Activated naive CD8-positive, alpha-beta T cell treated with anti-CD3 and anti-CD28 coated beads, Interleukin-2, amount 10 ng/mL, durations not matched to agents 7 days and 5 days (primary cell): ENCODE results near the gene NRTN. TPM values are rescaled to one million over a fixed set of nuclear protein-coding genes. Genes with fewer than 3 reads are reported as not detected.
A peak's percentile ranks its signal among the peaks of the same experiment; 100 is the strongest.

Experiments
- ATAC-seq: fragments of 150-1000 bp; cut with Tn5 transposase; one replicate; pipeline ENCODE4 v1.10.0; 2021; ENCODE audit warnings: low read depth, moderate library complexity
- POLR2A ChIA-PET: fragments of 350-600 bp; sonication (Branson Sonifier 250); formaldehyde crosslinking; loops from one replicate; lab custom pipeline; 2021; ENCODE audit warnings: antibody characterized with exemption; lab: Charles Lee
- DNase-seq: peaks from one replicate; pipeline ENCODE4 v3.0.0; 2021
- H3K27ac Mint-ChIP-seq: one replicate; pipeline ENCODE4 v1.8.0; 2022; ENCODE audit warnings: mild to moderate bottlenecking, mixed read lengths
- H3K27me3 Mint-ChIP-seq: one replicate; pipeline ENCODE4 v1.8.0; 2022; ENCODE audit warnings: mild to moderate bottlenecking, moderate library complexity, mixed read lengths
- H3K36me3 Mint-ChIP-seq: one replicate; pipeline ENCODE4 v1.8.0; 2021; ENCODE audit warnings: mild to moderate bottlenecking, mixed read lengths
- H3K4me1 Mint-ChIP-seq: one replicate; pipeline ENCODE4 v1.8.0; 2021; ENCODE audit warnings: mixed read lengths
- H3K4me3 Mint-ChIP-seq: one replicate; pipeline ENCODE4 v1.8.0; 2022; ENCODE audit warnings: mild to moderate bottlenecking, moderate library complexity, mixed read lengths
- H3K9me3 Mint-ChIP-seq: one replicate; pipeline ENCODE4 v1.8.0; 2021; ENCODE audit warnings: mixed read lengths
- total RNA-seq, 2 experiments: library from RNA; stranded (reverse); gene quantifications; one replicate each; pipeline ENCODE4 v1.2.3, GENCODE V29; 2021

Gene NRTN
- total RNA-seq, 2 experiments from 2014 or later: 0.36 to 0.45 TPM

DNA sequence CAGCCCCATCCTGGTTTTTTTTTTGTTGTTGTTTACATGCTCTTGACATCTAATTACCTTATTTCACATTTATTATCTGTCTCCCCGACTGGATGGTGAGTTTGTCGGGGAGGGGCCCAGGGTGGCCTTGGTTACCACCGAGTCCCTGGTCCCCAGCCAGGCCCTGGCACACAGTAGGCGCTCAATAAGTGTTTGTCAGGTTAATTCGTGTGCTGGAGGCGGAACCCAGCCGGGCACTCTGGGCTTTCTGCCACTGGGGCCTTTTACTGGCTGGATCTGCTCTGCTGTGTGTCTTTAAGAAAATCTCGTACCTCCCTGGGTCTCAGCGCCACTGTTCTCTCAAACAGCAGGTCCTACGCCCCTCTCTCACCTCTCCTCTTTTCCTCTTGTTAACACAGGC lies 4.6 kb downstream of the NRTN start:
- no peaks in the 10 kb centered on the region for H3K9me3 Mint-ChIP-seq
- H3K4me1 Mint-ChIP-seq: peaks cover 1% of the 10 kb centered on the region
- H3K27ac Mint-ChIP-seq: no peak overlapping the region
- no peaks in the 10 kb centered on the region for H3K36me3 Mint-ChIP-seq
- ATAC-seq (no peak), DNase-seq (no peak)
- POLR2A ChIA-PET: interaction anchor here (0.7 kb wide), 1 partner anchor 19 kb away, joined by 3 read pairs; no protein-coding TSS in a partner anchor
- no peak overlapping the region for H3K4me3 Mint-ChIP-seq
- H3K27me3 Mint-ChIP-seq: peaks cover 22% of the 10 kb centered on the region

DNA sequence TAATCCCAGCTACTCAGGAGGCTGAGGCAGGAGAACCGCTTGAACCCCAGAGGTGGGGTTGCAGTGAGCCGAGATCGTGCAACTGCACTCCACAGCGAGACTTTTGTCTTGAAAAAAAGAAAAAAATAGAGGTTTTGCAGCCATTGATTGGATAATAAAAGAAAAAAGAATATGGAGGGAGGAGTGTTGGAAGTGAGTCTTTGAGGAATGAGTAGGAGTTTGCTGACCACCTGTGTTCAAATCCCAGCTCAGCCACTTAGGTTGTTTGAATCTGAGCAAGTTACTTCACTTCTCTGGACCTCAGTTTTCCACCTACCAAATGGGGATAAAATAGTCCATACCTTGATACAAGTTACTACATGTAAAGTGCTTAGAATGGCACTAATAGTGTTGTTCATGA lies 6.2 kb downstream of the NRTN start:
- Mint-ChIP-seq H3K4me3 (no peak overlapping the region), H3K4me1 (no peaks in the 10 kb centered on the region), H3K27me3 (peaks cover 12% of the 10 kb centered on the region), H3K27ac (no peak overlapping the region), H3K36me3 (no peaks in the 10 kb centered on the region), H3K9me3 (no peaks in the 10 kb centered on the region)
- ATAC-seq: no peak
- POLR2A ChIA-PET: no interaction called here
- no peak for DNase-seq

DNA sequence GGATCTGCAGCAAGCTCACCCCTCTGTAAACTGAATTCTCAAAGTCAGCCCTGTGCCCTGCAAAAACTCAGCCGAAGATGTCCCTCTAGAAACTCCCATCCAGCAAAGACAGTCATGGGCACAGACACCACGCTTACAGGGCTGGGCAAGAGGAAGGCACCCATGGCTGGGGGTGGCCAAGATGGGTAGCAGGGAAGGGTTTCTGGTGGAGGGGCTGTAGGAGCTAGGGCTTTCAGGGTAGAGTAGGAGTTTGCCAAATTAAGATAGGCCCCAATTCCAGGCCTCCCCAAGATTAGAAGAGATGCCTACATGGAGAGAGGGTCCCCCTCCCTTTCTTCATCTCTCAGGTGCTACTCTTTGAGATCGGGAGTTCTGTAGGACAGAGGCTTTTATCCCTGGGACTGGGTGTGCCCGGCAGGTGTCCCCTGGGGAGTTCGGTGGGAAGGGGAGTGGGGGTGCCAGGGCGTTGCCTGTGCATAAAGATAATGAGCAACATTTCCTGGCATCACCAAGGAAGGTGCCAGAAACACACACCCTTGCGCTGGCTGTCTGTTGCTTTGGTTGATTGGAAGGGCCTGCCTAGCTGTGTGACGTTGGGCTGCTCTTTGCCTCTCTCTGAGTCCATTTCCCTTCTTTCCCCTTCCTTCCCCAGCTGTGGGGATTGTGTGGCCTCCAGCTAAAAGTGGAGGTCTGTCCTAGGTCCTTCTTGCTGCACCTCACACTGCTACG lies 9.4 kb downstream of the NRTN start:
- Mint-ChIP-seq H3K27ac (no peak overlapping the region), H3K36me3 (no peaks in the 10 kb centered on the region), H3K4me3 (no peak overlapping the region), H3K9me3 (no peaks in the 10 kb centered on the region), H3K27me3 (peaks cover 2% of the 10 kb centered on the region), H3K4me1 (peaks cover 2% of the 10 kb centered on the region)
- DNase-seq: no peak
- POLR2A ChIA-PET: interaction anchor here (0.6 kb wide), 1 partner anchor 86 kb away, joined by 3 read pairs; no protein-coding TSS in a partner anchor
- no peak for ATAC-seq

DNA sequence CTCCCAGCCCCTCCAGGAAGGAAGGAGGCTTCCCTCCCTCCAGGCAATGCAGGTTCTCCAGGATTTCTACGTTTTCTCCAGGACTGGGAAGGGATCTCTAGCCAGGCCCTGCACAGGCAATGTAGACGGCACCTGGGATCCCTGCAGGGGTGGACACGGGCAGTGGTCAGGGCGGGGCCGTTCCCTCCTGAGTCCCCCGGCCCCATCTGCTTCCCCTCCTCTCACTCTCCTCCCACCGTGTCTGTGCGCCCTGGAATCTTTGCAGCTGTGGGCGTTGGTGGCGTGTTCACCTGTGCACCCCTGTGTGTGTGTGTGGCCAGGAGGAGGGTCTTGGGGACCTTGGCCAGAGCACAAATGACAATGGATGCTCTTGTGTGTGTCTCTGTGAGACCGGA lies 10.0 kb downstream of the NRTN start:
- Mint-ChIP-seq H3K4me1 (peaks cover 2% of the 10 kb centered on the region), H3K4me3 (no peak overlapping the region), H3K36me3 (no peaks in the 10 kb centered on the region), H3K27ac (no peak overlapping the region), H3K27me3 (peaks cover 2% of the 10 kb centered on the region), H3K9me3 (no peaks in the 10 kb centered on the region)
- ATAC-seq (no peak), DNase-seq (no peak)
- POLR2A ChIA-PET: no interaction called here

DNA sequence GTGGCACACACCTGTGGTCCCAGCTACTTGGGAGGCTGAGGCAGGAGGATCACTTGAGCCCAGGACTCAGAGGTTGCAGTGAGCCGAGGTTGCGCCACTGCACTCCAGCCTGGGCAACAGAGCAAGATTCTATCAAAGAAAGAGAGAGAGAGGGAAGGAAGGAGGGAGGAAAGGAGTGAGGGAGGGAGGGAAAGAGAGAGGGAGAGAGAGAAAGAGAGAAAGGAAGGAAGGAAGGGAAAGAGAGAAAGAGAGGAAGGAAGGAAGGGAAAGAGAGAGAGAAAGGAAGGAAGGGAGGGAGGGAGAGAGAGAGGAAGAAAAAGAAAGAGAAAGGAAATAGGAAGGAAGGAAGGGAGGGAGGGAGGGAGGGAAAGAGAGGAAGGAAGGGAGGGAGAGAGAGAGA lies 12.4 kb downstream of the NRTN start:
- DNase-seq: no peak
- Mint-ChIP-seq H3K9me3 (no peaks in the 10 kb centered on the region), H3K36me3 (no peaks in the 10 kb centered on the region), H3K4me1 (peaks cover 2% of the 10 kb centered on the region), H3K27me3 (peaks cover 2% of the 10 kb centered on the region), H3K27ac (peak overlapping the region; percentile 52), H3K4me3 (no peak overlapping the region)
- POLR2A ChIA-PET: no interaction called here
- ATAC-seq: no peak

DNA sequence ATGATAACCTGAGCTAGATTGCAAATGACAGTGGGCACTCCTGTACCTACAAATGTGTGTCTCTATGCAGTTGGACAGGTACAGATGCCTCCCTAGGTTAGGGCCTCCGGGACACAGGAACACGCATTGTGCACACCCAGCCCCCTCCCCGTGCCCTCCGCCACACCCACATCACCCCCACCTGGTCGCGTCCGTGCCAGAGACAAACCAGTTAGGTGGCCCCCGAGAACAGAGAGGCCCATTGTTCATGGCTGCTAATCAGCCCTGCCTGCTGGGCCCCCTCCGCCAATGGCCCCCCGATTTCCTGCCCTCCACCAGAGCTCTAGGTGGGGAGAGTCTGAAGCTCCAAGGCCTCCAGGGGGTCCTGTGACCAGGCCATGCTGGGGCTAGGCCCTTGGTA lies 13.7 kb downstream of the NRTN start:
- ATAC-seq (no peak), DNase-seq (no peak)
- peaks cover 2% of the 10 kb centered on the region for H3K27me3 Mint-ChIP-seq
- H3K4me1 Mint-ChIP-seq: peaks cover 2% of the 10 kb centered on the region
- no peaks in the 10 kb centered on the region for H3K36me3 Mint-ChIP-seq
- H3K9me3 Mint-ChIP-seq: no peaks in the 10 kb centered on the region
- no peak overlapping the region for H3K27ac Mint-ChIP-seq
- H3K4me3 Mint-ChIP-seq: no peak overlapping the region
- POLR2A ChIA-PET: no interaction called here

DNA sequence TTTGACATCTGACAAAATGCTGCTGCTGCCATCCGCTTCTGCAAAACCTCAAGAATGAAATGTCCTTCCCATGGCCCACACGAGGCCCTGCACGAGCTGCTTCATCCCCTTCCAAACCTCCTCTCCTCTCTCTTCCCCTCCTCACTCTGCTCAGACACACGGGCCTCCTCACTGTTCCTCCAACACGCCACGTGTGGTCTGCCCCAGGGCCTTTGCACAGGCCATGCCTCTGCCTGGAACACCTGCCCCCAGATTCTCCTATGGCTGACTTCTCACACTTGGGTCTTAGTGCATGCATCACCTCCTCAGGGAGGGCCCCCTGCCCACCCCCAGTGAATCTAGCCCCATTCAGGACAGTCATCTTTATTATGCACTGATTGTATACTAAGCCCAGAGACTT lies 15.9 kb downstream of the NRTN start:
- POLR2A ChIA-PET: interaction anchor here (0.6 to 0.7 kb wide), 3 partner anchors 369 to 1060 kb away, joined by 3 to 5 read pairs (median 4); no protein-coding TSS in a partner anchor
- no peak overlapping the region for H3K4me3 Mint-ChIP-seq
- H3K36me3 Mint-ChIP-seq: no peaks in the 10 kb centered on the region
- DNase-seq (no peak), ATAC-seq (no peak)
- H3K4me1 Mint-ChIP-seq: peaks cover 2% of the 10 kb centered on the region
- H3K27me3 Mint-ChIP-seq: peaks cover 2% of the 10 kb centered on the region
- H3K9me3 Mint-ChIP-seq: no peaks in the 10 kb centered on the region
- peak overlapping the region; percentile 35 for H3K27ac Mint-ChIP-seq

DNA sequence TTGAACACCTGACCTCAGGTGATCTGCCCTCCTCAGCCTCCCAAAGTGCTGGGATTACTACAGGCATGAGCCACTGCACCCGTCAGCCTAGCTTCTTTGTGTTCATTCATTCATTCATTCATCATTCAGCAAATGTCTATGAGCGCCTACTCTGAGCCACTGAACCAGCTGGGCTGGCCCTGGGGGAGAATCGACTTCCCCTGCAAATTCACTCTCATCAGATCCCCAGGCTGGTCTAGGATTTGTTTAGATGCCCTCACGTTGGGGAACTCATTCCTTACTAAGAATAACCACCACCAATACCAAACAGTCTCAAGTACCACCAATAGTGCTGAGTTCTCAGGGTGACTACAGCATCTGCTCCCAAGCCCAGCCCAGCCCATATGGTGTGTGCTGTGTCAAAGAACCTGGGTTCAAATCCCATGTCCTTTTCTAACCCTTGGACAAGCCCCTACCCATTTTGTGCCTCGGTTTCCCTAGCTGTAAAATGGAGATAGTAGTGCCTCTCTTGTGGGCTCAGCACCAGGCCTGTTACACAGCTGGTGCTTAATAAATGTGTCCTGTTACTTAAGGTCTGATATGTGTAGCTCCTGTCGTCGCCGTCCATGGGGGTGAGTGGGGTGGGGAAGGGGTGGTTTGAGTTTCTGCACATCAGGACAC lies 16.8 kb downstream of the NRTN start:
- POLR2A ChIA-PET: no interaction called here
- Mint-ChIP-seq H3K36me3 (no peaks in the 10 kb centered on the region), H3K27me3 (peaks cover 2% of the 10 kb centered on the region), H3K27ac (no peak overlapping the region), H3K4me3 (no peak overlapping the region), H3K9me3 (no peaks in the 10 kb centered on the region), H3K4me1 (peaks cover 2% of the 10 kb centered on the region)
- no peak for DNase-seq
- ATAC-seq: no peak

DNA sequence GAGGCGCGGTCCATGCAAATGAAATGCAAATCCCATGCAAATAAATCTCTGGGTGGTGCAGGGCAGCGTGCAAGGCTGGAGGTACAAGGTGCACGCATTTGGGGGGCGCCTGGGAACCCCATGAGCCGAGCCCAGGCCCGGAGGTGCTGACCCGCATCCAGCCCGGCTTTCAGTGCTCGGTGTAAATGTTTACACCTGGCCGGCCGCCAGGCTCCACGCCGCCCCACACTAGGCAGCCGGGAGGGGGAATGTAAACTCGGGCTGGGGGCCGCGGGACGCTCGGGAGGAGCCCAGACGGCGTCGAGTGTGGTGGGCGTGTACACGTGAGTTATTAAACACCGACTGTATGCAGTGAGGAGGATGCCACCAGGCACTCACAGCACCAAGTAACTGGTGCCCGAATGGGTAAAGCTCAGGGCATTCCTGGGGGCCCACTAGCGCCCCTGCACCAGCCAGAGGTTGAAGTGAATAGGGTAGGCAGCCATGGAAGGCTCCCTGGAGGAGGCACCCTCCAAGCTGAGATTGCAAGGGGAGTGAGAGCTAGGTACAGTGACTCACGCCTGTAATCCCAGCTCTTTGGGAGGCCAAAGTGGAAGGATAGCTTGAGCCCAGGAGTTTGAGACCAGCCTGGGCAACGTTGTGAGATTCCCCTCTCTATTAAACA lies 17.4 kb downstream of the NRTN start:
- H3K27me3 Mint-ChIP-seq: peaks cover 4% of the 10 kb centered on the region
- peaks cover 2% of the 10 kb centered on the region for H3K36me3 Mint-ChIP-seq
- DNase-seq (no peak), ATAC-seq (no peak)
- POLR2A ChIA-PET: no interaction called here
- no peaks in the 10 kb centered on the region for H3K9me3 Mint-ChIP-seq
- no peak overlapping the region for H3K27ac Mint-ChIP-seq
- H3K4me3 Mint-ChIP-seq: no peak overlapping the region
- H3K4me1 Mint-ChIP-seq: peaks cover 4% of the 10 kb centered on the region

DNA sequence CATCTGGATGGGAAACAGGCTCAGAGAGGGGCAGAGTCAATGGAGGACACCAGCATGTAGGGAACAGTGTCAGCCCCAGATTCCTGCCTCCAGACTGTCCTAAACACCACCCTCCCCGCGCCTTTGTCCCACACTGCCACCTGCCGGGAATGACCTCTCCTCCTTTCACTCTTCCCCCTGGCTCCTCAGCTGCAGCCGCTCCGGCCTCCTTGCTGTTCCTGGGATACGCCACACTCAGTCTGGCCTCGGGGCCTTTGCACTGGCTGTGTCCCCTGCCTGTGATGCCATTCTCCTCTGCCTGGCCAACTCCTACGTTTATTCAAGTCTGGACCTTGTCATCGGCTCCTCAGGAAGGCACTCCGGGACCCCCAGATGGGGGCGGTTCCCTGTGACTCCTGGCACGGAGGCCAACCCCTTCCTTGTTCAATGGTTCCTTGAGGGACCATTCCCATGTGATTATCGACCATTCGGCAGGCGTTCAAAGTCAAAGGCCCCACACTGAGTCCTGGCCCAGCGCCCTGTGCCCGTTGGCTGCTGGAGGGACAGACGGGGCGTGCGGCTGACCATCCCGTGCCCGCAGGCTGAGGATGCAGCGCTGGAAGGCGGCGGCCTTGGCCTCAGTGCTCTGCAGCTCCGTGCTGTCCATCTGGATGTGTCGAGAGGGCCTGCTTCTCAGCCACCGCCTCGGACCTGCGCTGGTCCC lies 18.9 kb downstream of the NRTN start:
- no peaks in the 10 kb centered on the region for H3K9me3 Mint-ChIP-seq
- ATAC-seq (no peak), DNase-seq (no peak)
- peaks cover 2% of the 10 kb centered on the region for H3K27me3 Mint-ChIP-seq
- H3K4me3 Mint-ChIP-seq: no peak overlapping the region
- H3K36me3 Mint-ChIP-seq: peaks cover 2% of the 10 kb centered on the region
- no peak overlapping the region for H3K27ac Mint-ChIP-seq
- H3K4me1 Mint-ChIP-seq: peaks cover 5% of the 10 kb centered on the region
- POLR2A ChIA-PET: interaction anchor here (0.5 kb wide), 1 partner anchor 72 kb away, joined by 7 read pairs; no protein-coding TSS in a partner anchor

DNA sequence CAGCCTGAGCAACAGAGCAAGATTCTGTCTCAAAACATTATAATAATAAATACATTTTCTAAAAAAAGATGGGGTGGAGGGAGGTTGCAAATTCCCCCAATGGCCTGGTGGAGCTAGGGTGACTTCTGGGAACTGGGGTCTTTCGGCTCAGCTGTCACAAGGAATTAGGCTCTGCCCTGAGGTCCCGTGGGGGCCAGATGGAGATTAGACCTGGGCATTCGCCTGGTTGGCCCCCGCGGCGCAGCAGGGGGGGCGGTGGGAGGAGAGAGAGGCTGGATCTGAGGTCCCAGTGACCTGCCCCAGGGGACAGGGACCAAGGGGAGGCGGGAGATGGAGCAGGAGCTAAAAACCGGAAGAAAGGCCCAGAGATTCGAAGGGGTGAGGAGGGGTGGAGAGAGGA lies 19.9 kb downstream of the NRTN start:
- Mint-ChIP-seq H3K9me3 (no peaks in the 10 kb centered on the region), H3K4me3 (no peak overlapping the region), H3K27me3 (peaks cover 2% of the 10 kb centered on the region), H3K27ac (no peak overlapping the region), H3K36me3 (peaks cover 2% of the 10 kb centered on the region), H3K4me1 (peaks cover 5% of the 10 kb centered on the region)
- DNase-seq: no peak
- POLR2A ChIA-PET: no interaction called here
- no peak for ATAC-seq

DNA sequence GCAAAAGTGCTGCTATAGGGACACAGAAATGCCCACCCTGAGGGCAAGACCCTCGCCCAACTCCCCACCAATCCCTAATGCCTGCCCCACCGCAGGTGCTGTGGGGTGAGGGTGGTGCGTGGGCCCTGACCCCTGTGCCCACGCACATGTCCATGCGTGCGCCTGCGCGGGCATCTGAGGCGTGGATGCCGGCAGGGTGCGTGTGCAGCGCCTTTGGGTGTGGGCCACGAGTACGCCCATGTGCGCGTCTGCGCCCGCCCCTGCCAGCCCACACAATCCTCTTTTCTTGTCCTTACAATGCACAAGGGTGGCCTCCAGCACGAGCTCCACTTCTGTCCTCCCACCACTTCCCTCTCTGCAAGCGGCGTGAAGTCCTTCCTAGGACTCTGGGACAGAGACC lies 20.3 kb downstream of the NRTN start:
- peaks cover 5% of the 10 kb centered on the region for H3K4me1 Mint-ChIP-seq
- peaks cover 2% of the 10 kb centered on the region for H3K36me3 Mint-ChIP-seq
- no peak for ATAC-seq
- H3K4me3 Mint-ChIP-seq: no peak overlapping the region
- H3K9me3 Mint-ChIP-seq: no peaks in the 10 kb centered on the region
- peaks cover 2% of the 10 kb centered on the region for H3K27me3 Mint-ChIP-seq
- no peak overlapping the region for H3K27ac Mint-ChIP-seq
- DNase-seq: no peak
- POLR2A ChIA-PET: no interaction called here
